Measurements from ENCODE around the gene CST6. TPM values are rescaled to one million over a fixed set of nuclear protein-coding genes. Genes with fewer than 3 reads are reported as not detected.

The CST6 gene, protein sequence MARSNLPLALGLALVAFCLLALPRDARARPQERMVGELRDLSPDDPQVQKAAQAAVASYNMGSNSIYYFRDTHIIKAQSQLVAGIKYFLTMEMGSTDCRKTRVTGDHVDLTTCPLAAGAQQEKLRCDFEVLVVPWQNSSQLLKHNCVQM
- total RNA-seq: not detected

- ChIA-PET CTCF (interaction anchor here (1.0 to 1.6 kb wide), 4 partner anchors 10 to 57 kb away, joined by 5 to 8 read pairs (median 6); no protein-coding TSS in a partner anchor), POLR2A (interaction anchor here (1.1 to 1.4 kb wide), 2 partner anchors 9 to 41 kb away, joined by 3 to 7 read pairs; partner anchors contain the start of genes BANF1 and EIF1AD)
- Mint-ChIP-seq H3K36me3 (ENCODE audit: low read depth) (no peaks in the 10 kb centered on the region), H3K27me3 (ENCODE audit: low read depth) (peaks cover 27% of the 10 kb centered on the region), H3K4me3 (no peak within 1 kb of the TSS), H3K27ac (no peak within 1 kb of the TSS), H3K4me1 (ENCODE audit: low read depth) (peaks cover 3% of the 10 kb centered on the region), H3K9me3 (ENCODE audit: insufficient read depth) (no peaks in the 10 kb centered on the region)
- DNase-seq (no peak), ATAC-seq (peak; percentile 31)
Observed at GRCh38 chr11:66011785-66012303, at the start of gene CST6. Gene CST6, plus strand, starts transcription at chr11:66012008. Its CDS starts 37 bp downstream, at chr11:66012045.

DNA sequence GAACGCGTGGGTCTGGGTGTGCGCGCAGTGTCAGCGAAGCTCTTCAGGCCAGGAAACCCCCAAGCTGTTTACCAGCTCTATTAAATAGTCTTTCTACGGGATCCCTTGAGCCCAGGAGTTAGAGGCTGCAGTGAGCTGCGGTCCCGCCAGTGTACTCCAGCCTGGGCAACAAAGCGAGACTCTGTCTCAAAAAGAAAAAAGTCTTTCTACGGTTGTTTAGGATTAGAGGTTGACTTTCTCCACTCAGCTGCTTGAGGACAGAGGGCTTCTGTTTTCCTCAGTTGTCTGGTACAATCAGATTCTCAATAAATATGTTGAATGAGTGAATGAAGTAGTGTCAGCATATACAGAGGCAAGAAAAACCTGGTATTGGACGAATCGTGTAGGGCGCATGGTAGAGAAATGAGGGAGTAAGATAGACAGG, 49.7 kb upstream of the CST6 start:
- CTCF ChIA-PET: interaction anchor here (1.1 to 6.0 kb wide), 5 partner anchors 23 to 182 kb away, joined by 3 to 35 read pairs (median 4); no protein-coding TSS in a partner anchor

DNA sequence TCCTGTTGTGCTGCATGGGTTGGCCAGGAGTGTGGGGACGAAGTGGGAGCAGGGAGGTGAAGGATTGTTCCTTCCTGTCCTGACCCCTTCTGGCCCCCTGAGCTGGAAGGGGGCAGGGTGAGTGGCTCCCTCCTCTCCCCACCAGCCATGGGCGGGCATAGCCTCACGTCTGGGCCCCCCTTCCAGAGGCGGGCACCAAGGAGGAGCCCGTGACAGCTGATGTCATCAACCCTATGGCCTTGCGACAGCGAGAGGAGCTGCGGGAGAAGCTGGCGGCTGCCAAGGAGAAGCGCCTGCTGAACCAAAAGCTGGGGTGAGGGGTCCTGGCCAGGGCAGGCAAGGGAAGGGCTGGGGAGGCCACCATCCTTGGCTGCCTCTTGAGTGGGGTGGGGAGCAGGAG, 46.9 kb upstream of the CST6 start:
- POLR2A ChIA-PET: interaction anchor here (0.6 to 1.3 kb wide), 3 partner anchors 12 to 161 kb away, joined by 3 to 5 read pairs (median 3); partner anchors contain the start of gene CCDC85B
- CTCF ChIA-PET: no interaction called here
- no peak overlapping the region for H3K27ac Mint-ChIP-seq

More for the DNA sequence above, 49.7 kb upstream of the CST6 start:
- peak overlapping the region; percentile 95 for H3K27ac Mint-ChIP-seq
- POLR2A ChIA-PET: interaction anchor here (0.6 to 1.3 kb wide), 5 partner anchors 72 to 401 kb away, joined by 3 to 8 read pairs (median 5); partner anchors contain the start of genes CCDC85B, FIBP and MUS81
- H3K4me3 Mint-ChIP-seq: peak overlapping the region; percentile 94
- ATAC-seq (peak; percentile 20), DNase-seq (no peak)
- no peaks in the 10 kb centered on the region for H3K9me3 Mint-ChIP-seq (ENCODE audit: insufficient read depth)
- peaks cover 36% of the 10 kb centered on the region for H3K36me3 Mint-ChIP-seq (ENCODE audit: low read depth)
- no peaks in the 10 kb centered on the region for H3K27me3 Mint-ChIP-seq (ENCODE audit: low read depth)
- peaks cover 51% of the 10 kb centered on the region for H3K4me1 Mint-ChIP-seq (ENCODE audit: low read depth)

DNA sequence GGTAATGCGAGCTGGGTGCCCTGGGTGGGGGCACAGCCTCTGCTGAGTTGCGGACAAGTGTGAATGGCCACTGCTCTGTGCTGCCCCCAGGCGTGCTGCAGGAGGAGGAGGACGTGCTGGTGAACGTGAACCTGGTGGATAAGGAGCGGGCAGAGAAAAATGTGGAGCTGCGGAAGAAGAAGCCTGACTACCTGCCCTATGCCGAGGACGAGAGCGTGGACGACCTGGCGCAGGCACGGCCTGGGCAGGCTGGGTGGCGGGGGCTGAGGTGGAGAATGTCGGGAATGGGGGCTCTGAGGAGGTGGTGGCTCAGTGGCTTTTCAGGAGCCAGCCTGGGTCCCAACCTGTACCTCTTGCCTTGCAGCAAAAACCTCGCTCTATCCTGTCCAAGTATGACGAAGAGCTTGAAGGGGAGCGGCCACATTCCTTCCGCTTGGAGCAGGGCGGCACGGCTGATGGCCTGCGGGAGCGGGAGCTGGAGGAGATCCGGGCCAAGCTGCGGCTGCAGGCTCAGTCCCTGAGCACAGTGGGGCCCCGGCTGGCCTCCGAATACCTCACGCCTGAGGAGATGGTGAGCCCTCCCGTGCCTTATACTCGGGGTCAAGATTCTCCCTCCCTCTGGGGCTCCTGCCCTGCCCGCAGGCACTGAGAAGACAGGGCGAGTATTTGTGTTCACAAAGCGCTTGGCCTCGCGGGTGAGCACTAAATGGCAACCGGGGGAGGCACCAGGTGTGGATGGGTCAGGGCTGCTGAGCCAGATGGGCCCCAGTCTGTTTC, 45.6 kb upstream of the CST6 start:
- ChIA-PET CTCF (no interaction called here), POLR2A (interaction anchor here (1.1 kb wide), 1 partner anchor 82 kb away, joined by 4 read pairs; no protein-coding TSS in a partner anchor)
- H3K4me1 Mint-ChIP-seq (ENCODE audit: low read depth): peaks cover 33% of the 10 kb centered on the region
- ATAC-seq (no peak), DNase-seq (no peak)
- H3K9me3 Mint-ChIP-seq (ENCODE audit: insufficient read depth): no peaks in the 10 kb centered on the region
- peaks cover 58% of the 10 kb centered on the region for H3K36me3 Mint-ChIP-seq (ENCODE audit: low read depth)
- no peak overlapping the region for H3K27ac Mint-ChIP-seq
- H3K4me3 Mint-ChIP-seq: no peak overlapping the region
- H3K27me3 Mint-ChIP-seq (ENCODE audit: low read depth): no peaks in the 10 kb centered on the region

More for the DNA sequence above, 46.9 kb upstream of the CST6 start:
- Mint-ChIP-seq H3K27me3 (ENCODE audit: low read depth) (no peaks in the 10 kb centered on the region), H3K4me1 (ENCODE audit: low read depth) (peaks cover 38% of the 10 kb centered on the region), H3K4me3 (no peak overlapping the region), H3K9me3 (ENCODE audit: insufficient read depth) (no peaks in the 10 kb centered on the region), H3K36me3 (ENCODE audit: low read depth) (peaks cover 51% of the 10 kb centered on the region)
- ATAC-seq (no peak), DNase-seq (no peak)

DNA sequence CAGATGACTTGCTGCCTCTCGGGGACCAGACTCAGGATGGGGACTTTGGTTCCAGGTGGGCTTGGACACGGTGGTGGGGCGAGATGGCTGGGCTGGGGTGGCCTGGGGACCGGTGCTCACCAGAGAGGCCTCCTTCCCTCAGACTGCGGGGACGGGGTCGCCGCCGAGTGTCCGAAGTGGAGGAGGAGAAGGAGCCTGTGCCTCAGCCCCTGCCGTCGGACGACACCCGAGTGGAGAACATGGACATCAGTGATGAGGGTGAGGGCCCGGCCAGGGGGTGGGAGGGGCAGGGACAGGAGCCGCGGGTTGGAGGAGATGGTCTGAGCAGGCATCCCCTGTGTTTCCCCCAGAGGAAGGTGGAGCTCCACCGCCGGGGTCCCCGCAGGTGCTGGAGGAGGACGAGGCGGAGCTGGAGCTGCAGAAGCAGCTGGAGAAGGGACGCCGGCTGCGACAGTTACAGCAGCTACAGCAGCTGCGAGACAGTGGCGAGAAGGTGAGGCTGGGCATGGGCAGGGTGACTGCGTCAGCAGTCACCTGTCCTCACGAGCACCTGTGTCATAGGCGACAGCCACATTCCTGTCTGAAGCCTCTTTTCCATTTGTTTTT, 44.4 kb upstream of the CST6 start:
- Mint-ChIP-seq H3K27me3 (ENCODE audit: low read depth) (no peaks in the 10 kb centered on the region), H3K36me3 (ENCODE audit: low read depth) (peaks cover 61% of the 10 kb centered on the region), H3K4me3 (no peak overlapping the region), H3K4me1 (ENCODE audit: low read depth) (peaks cover 25% of the 10 kb centered on the region), H3K9me3 (ENCODE audit: insufficient read depth) (no peaks in the 10 kb centered on the region), H3K27ac (no peak overlapping the region)
- ATAC-seq: no peak
- ChIA-PET POLR2A (interaction anchor here (0.5 to 0.9 kb wide), 2 partner anchors 45 to 211 kb away, joined by 3 to 4 read pairs; no protein-coding TSS in a partner anchor), CTCF (no interaction called here)
- DNase-seq: no peak

GRCh38 chr11:65968600-65969482, 43.0 kb upstream of the CST6 start:
- no peak overlapping the region for H3K4me3 Mint-ChIP-seq
- peaks cover 12% of the 10 kb centered on the region for H3K4me1 Mint-ChIP-seq (ENCODE audit: low read depth)
- ChIA-PET CTCF (interaction anchor here (1.2 kb wide), 1 partner anchor 84 kb away, joined by 3 read pairs; no protein-coding TSS in a partner anchor), POLR2A (no interaction called here)
- H3K27me3 Mint-ChIP-seq (ENCODE audit: low read depth): no peaks in the 10 kb centered on the region
- no peaks in the 10 kb centered on the region for H3K9me3 Mint-ChIP-seq (ENCODE audit: insufficient read depth)
- DNase-seq (no peak), ATAC-seq (no peak)
- H3K27ac Mint-ChIP-seq: no peak overlapping the region
- peaks cover 58% of the 10 kb centered on the region for H3K36me3 Mint-ChIP-seq (ENCODE audit: low read depth)

DNA sequence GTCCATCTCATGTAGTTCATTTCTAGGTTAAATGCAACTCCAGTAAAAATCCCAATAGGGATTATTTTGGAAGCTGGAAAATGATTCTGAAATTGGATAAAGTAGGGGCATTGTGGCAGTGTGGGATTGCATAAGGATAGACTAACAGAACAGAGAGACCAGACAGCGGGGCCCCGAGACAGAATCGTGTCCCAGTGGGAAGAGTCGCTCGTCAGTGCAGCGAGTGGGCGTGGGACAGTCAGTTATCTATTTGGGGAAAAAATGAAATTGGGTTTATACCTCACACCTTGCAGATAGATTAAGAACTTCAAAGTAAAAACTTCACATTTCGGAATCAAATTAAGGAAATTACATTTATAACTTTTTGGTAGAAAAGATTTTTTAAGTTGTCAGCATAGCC, 39.7 kb upstream of the CST6 start:
- H3K36me3 Mint-ChIP-seq (ENCODE audit: low read depth): peaks cover 51% of the 10 kb centered on the region
- ChIA-PET POLR2A (no interaction called here), CTCF (interaction anchor here (1.0 to 3.0 kb wide), 3 partner anchors 81 to 88 kb away, joined by 3 to 15 read pairs (median 13); partner anchors contain the start of genes CCDC85B and FIBP)
- no peaks in the 10 kb centered on the region for H3K27me3 Mint-ChIP-seq (ENCODE audit: low read depth)
- H3K27ac Mint-ChIP-seq: no peak overlapping the region
- DNase-seq: no peak
- H3K4me1 Mint-ChIP-seq (ENCODE audit: low read depth): peaks cover 3% of the 10 kb centered on the region
- ATAC-seq: no peak
- H3K9me3 Mint-ChIP-seq (ENCODE audit: insufficient read depth): no peaks in the 10 kb centered on the region
- H3K4me3 Mint-ChIP-seq: no peak overlapping the region

GRCh38 chr11:65973439-65974110, 38.2 kb upstream of the CST6 start:
- peaks cover 49% of the 10 kb centered on the region for H3K36me3 Mint-ChIP-seq (ENCODE audit: low read depth)
- POLR2A ChIA-PET: no interaction called here

DNA sequence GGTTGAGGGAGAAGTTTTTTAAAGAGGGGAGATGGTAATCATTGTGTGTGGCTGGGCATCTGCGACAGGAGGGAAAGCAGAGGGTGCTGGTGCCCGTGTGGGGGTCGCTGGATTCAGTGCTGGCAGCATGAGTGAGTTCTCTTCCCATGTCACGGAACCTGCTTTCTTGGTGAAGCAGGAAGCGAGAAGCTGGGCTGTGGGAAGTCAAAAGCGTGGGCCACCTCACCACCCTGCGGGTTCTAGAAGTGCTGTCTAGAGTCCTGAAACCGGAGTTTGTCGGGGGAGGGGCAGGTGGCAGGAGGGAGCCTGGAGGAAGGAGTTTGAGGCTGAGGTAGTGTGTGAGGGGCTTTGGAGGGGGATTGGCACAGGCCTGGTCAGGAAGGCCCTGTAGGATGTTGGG, 36.0 kb upstream of the CST6 start:
- DNase-seq: no peak
- H3K4me1 Mint-ChIP-seq (ENCODE audit: low read depth): no peaks in the 10 kb centered on the region
- no peaks in the 10 kb centered on the region for H3K27me3 Mint-ChIP-seq (ENCODE audit: low read depth)
- ATAC-seq: no peak
- ChIA-PET CTCF (no interaction called here), POLR2A (no interaction called here)
- no peaks in the 10 kb centered on the region for H3K9me3 Mint-ChIP-seq (ENCODE audit: insufficient read depth)
- H3K27ac Mint-ChIP-seq: peak overlapping the region; percentile 18
- peaks cover 48% of the 10 kb centered on the region for H3K36me3 Mint-ChIP-seq (ENCODE audit: low read depth)
- H3K4me3 Mint-ChIP-seq: no peak overlapping the region

More at GRCh38 chr11:65973439-65974110, 38.2 kb upstream of the CST6 start:
- H3K4me3 Mint-ChIP-seq: no peak overlapping the region
- peak overlapping the region; percentile 2 for H3K27ac Mint-ChIP-seq
- peaks cover 3% of the 10 kb centered on the region for H3K4me1 Mint-ChIP-seq (ENCODE audit: low read depth)
- no peak for DNase-seq
- H3K27me3 Mint-ChIP-seq (ENCODE audit: low read depth): no peaks in the 10 kb centered on the region
- CTCF ChIA-PET: interaction anchor here (1.0 kb wide), 1 partner anchor 44 kb away, joined by 3 read pairs; no protein-coding TSS in a partner anchor
- no peaks in the 10 kb centered on the region for H3K9me3 Mint-ChIP-seq (ENCODE audit: insufficient read depth)
- no peak for ATAC-seq

- H3K4me3 Mint-ChIP-seq: no peak overlapping the region
- H3K27ac Mint-ChIP-seq: peak overlapping the region; percentile 18
- H3K4me1 Mint-ChIP-seq (ENCODE audit: low read depth): no peaks in the 10 kb centered on the region
- H3K27me3 Mint-ChIP-seq (ENCODE audit: low read depth): no peaks in the 10 kb centered on the region
- no peak for ATAC-seq
- DNase-seq: no peak
- H3K36me3 Mint-ChIP-seq (ENCODE audit: low read depth): peaks cover 48% of the 10 kb centered on the region
- ChIA-PET CTCF (no interaction called here), POLR2A (interaction anchor here (1.6 kb wide), 1 partner anchor 11 kb away, joined by 3 read pairs; no protein-coding TSS in a partner anchor)
- no peaks in the 10 kb centered on the region for H3K9me3 Mint-ChIP-seq (ENCODE audit: insufficient read depth)
Observed at GRCh38 chr11:65976216-65977176, 35.3 kb upstream of the CST6 start.
